Endothelial cell of umbilical vein (primary cell): ENCODE data around the gene ADARB1.

Source experiments
- CTCF ChIP-seq, 2 donors: IDR thresholded peaks; 1 replicate in 1 of 2; 2 replicates in 1 of 2; pipeline ENCODE4 v1.5.1; 2011; ENCODE audit warnings: low read length in 2 of 2, mild to moderate bottlenecking in 2 of 2, moderate library complexity in 2 of 2, control low read depth in 1 of 2, inconsistent platforms in 1 of 2, low read depth in 1 of 2; ENCODE audit not compliant: insufficient read depth in 1 of 2; ENCODE audit errors: extremely low read depth in 1 of 2
- EZH2 ChIP-seq: IDR thresholded peaks from 2 replicates; pipeline ENCODE4 v1.6.1; 2012; ENCODE audit warnings: borderline replicate concordance, low read depth, mild to moderate bottlenecking, moderate library complexity, low read length, inconsistent platforms; ENCODE audit not compliant: severe bottlenecking
- POLR2A ChIP-seq: IDR thresholded peaks from 2 replicates; pipeline ENCODE4 v1.6.1; 2012; ENCODE audit warnings: low read depth, mild to moderate bottlenecking, control low read depth, low read length

DNA sequence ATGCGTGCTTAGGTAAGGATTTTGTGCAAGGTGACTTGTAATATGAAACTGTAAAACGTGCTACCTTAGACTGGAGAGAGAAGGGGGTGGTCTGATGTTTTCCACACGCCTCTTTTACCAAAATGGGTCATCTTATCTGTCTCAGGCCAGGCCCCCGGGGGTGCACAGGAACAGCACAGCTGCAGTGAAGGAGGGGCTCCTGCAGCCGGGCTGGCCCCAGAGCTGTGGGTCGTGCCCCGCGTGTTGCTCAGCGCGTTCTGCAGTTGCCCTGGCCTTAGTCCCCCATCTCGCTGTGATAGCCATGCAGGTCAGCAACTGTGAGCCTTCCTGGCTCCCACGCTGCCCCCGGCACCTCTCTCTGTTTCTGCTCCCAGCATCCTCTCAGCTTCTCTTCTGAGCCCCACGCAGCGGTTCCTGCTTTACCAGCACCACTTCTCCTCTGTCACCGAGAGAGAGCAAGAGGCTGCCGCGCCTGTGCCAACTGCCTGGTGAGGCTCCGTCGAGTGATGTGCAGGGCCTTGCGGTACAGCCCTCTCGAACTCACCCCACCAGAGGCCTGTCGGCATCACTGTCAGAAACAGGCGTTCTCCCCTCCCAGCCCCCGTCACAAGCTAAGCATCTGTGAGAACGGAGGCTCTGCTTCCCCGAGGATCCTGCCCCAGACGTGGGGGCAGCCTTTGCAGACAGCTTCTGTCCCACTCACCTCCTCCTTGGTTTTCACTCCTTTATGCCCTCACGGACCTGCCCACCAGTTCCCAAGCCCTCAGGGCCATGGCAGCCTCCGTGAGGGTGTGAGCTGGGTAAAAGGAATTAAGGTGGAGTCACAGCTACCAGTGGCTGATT, 73.3 kb downstream of the ADARB1 start:
- TF ChIP-seq EZH2 = no peak
- TF ChIP-seq CTCF (IDR thresholded peaks at IDR 0.05; ENCODE audit: extremely low read depth in 1 of 2, insufficient read depth in 1 of 2, low read depth in 1 of 2, low read length in 2 of 2) = no peak
- no peak for TF ChIP-seq POLR2A
